Measurements from ENCODE around the gene JUNB. TPM values are rescaled to one million over a fixed set of nuclear protein-coding genes. Genes with fewer than 3 reads are reported as not detected.

The JUNB gene
- total RNA-seq, 1 experiment from 2014 or later, result 6.6 TPM

GRCh38 chr19:12800466-12800770, 9.1 kb downstream of the JUNB start:
- ChIA-PET CTCF (interaction anchor here (0.9 to 14.0 kb wide), 10 partner anchors 8 to 190 kb away, joined by 3 to 341 read pairs (median 8); partner anchors contain the start of genes JUNB, RTBDN, ZNF490 and ZNF791), POLR2A (interaction anchor here (0.9 to 2.0 kb wide), 2 partner anchors 9 to 34 kb away, joined by 3 to 9 read pairs; partner anchors contain the start of gene JUNB)
- DNase-seq (ENCODE audit: low spot score) (no peak), ATAC-seq (no peak)
- peaks cover 4% of the 10 kb centered on the region; the same call in 1 of the 2 replicates for H3K27me3 Mint-ChIP-seq (ENCODE audit: low read depth)
- peak overlapping the region; percentile 87 for H3K4me3 Mint-ChIP-seq
- H3K36me3 Mint-ChIP-seq, result peaks cover 19% of the 10 kb centered on the region
- peaks cover 23% of the 10 kb centered on the region for H3K4me1 Mint-ChIP-seq
- no peak overlapping the region for H3K27ac Mint-ChIP-seq
- TF ChIP-seq CREM (CRISPR knock-in tag; IDR thresholded peaks at IDR 0.05) (no peak), TCF7 (CRISPR knock-in tag; IDR thresholded peaks at IDR 0.05; ENCODE audit: low read depth) (no peak), NFE2L1 (CRISPR knock-in tag; IDR thresholded peaks at IDR 0.05) (no peak), TP53 (CRISPR knock-in tag; IDR thresholded peaks at IDR 0.05) (no peak), KAT7 (CRISPR knock-in tag; IDR thresholded peaks at IDR 0.05; ENCODE audit: borderline replicate concordance) (no peak), ZNF423 (CRISPR knock-in tag; IDR thresholded peaks at IDR 0.05) (no peak), RORB (CRISPR knock-in tag; IDR thresholded peaks at IDR 0.05) (no peak), SMAD3 (CRISPR knock-in tag; IDR thresholded peaks at IDR 0.05; ENCODE audit: borderline replicate concordance) (no peak), TEAD4 (CRISPR knock-in tag; IDR thresholded peaks at IDR 0.05) (no peak), ZNF138 (CRISPR knock-in tag; conservative IDR thresholded peaks at IDR 0.05) (no peak), MLX (CRISPR knock-in tag; IDR thresholded peaks at IDR 0.05) (no peak), MYBL2 (CRISPR knock-in tag; IDR thresholded peaks at IDR 0.05) (no peak), FOXJ3 (CRISPR knock-in tag; IDR thresholded peaks at IDR 0.05; ENCODE audit: borderline replicate concordance) (no peak), ZNF425 (CRISPR knock-in tag; conservative IDR thresholded peaks at IDR 0.05) (no peak)
- TF ChIP-seq, protein P1, sequence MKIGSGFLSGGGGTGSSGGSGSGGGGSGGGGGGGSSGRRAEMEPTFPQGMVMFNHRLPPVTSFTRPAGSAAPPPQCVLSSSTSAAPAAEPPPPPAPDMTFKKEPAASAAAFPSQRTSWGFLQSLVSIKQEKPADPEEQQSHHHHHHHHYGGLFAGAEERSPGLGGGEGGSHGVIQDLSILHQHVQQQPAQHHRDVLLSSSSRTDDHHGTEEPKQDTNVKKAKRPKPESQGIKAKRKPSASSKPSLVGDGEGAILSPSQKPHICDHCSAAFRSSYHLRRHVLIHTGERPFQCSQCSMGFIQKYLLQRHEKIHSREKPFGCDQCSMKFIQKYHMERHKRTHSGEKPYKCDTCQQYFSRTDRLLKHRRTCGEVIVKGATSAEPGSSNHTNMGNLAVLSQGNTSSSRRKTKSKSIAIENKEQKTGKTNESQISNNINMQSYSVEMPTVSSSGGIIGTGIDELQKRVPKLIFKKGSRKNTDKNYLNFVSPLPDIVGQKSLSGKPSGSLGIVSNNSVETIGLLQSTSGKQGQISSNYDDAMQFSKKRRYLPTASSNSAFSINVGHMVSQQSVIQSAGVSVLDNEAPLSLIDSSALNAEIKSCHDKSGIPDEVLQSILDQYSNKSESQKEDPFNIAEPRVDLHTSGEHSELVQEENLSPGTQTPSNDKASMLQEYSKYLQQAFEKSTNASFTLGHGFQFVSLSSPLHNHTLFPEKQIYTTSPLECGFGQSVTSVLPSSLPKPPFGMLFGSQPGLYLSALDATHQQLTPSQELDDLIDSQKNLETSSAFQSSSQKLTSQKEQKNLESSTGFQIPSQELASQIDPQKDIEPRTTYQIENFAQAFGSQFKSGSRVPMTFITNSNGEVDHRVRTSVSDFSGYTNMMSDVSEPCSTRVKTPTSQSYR (CRISPR knock-in tag; IDR thresholded peaks at IDR 0.05), result no peak
- TF ChIP-seq, protein P2, sequence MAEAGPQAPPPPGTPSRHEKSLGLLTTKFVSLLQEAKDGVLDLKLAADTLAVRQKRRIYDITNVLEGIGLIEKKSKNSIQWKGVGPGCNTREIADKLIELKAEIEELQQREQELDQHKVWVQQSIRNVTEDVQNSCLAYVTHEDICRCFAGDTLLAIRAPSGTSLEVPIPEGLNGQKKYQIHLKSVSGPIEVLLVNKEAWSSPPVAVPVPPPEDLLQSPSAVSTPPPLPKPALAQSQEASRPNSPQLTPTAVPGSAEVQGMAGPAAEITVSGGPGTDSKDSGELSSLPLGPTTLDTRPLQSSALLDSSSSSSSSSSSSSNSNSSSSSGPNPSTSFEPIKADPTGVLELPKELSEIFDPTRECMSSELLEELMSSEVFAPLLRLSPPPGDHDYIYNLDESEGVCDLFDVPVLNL (CRISPR knock-in tag; IDR thresholded peaks at IDR 0.05; ENCODE audit: borderline replicate concordance, low read depth), result no peak
- TF ChIP-seq, protein P3, sequence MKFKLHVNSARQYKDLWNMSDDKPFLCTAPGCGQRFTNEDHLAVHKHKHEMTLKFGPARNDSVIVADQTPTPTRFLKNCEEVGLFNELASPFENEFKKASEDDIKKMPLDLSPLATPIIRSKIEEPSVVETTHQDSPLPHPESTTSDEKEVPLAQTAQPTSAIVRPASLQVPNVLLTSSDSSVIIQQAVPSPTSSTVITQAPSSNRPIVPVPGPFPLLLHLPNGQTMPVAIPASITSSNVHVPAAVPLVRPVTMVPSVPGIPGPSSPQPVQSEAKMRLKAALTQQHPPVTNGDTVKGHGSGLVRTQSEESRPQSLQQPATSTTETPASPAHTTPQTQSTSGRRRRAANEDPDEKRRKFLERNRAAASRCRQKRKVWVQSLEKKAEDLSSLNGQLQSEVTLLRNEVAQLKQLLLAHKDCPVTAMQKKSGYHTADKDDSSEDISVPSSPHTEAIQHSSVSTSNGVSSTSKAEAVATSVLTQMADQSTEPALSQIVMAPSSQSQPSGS (CRISPR knock-in tag; IDR thresholded peaks at IDR 0.05; ENCODE audit: borderline replicate concordance, low read depth), result no peak
- TF ChIP-seq, protein P4, sequence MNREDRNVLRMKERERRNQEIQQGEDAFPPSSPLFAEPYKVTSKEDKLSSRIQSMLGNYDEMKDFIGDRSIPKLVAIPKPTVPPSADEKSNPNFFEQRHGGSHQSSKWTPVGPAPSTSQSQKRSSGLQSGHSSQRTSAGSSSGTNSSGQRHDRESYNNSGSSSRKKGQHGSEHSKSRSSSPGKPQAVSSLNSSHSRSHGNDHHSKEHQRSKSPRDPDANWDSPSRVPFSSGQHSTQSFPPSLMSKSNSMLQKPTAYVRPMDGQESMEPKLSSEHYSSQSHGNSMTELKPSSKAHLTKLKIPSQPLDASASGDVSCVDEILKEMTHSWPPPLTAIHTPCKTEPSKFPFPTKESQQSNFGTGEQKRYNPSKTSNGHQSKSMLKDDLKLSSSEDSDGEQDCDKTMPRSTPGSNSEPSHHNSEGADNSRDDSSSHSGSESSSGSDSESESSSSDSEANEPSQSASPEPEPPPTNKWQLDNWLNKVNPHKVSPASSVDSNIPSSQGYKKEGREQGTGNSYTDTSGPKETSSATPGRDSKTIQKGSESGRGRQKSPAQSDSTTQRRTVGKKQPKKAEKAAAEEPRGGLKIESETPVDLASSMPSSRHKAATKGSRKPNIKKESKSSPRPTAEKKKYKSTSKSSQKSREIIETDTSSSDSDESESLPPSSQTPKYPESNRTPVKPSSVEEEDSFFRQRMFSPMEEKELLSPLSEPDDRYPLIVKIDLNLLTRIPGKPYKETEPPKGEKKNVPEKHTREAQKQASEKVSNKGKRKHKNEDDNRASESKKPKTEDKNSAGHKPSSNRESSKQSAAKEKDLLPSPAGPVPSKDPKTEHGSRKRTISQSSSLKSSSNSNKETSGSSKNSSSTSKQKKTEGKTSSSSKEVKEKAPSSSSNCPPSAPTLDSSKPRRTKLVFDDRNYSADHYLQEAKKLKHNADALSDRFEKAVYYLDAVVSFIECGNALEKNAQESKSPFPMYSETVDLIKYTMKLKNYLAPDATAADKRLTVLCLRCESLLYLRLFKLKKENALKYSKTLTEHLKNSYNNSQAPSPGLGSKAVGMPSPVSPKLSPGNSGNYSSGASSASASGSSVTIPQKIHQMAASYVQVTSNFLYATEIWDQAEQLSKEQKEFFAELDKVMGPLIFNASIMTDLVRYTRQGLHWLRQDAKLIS (CRISPR knock-in tag; IDR thresholded peaks at IDR 0.05; ENCODE audit: borderline replicate concordance), result no peak
- H3K9me3 Mint-ChIP-seq, result no peaks in the 10 kb centered on the region

Data from WTC11 (cell line).